K562 (cell line): ENCODE measurements around the gene ZNF324B. TPM values are rescaled to one million over a fixed set of nuclear protein-coding genes. Genes with fewer than 3 reads are reported as not detected.

Source experiments
- ATAC-seq: fragments of 200-7000 bp; cut with Tn5 transposase; 3 replicates; pipeline ENCODE4 v1.9.1; 2020; ENCODE audit warnings: moderate library complexity
- BruUV-seq: library from RNA; stranded (reverse); fragments of 400-500 nt; replicated peaks from 2 replicates; lab custom pipeline; 2021; lab: Mats Ljungman, UMichigan
- CTCF ChIA-PET: fragments of 300-600 bp; formaldehyde crosslinking; extraction: SDS; loops from one replicate; lab custom pipeline; 2021; ENCODE audit warnings: low intra/inter-chr PET ratio; lab: Yijun Ruan, JAX
- POLR2A ChIA-PET: fragments of 300-600, 350-650 bp; sonication (Branson Sonifier 250); formaldehyde crosslinking; extraction: SDS; loops from one replicate; lab custom pipeline; 2021; ENCODE audit warnings: antibody characterized with exemption, inconsistent platforms; lab: Yijun Ruan, JAX
- DNase-seq, 4 experiments: peaks; one replicate each; pipeline versions ENCODE4 v3.0.0 to v3.0.0-alpha.2; 2011 to 2018; ENCODE audit warnings: low spot score in 3 of 4, mixed read lengths in 3 of 4; ENCODE audit errors: extremely low read depth in 1 of 4
- FAIRE-seq: peaks from 2 replicates; lab custom pipeline; 2011; peaks lifted over from hg19 to GRCh38; lab: Jason Lieb, UNC
- H2AFZ ChIP-seq: 2 replicates; pipeline ENCODE4 v1.6.0; 2011; ENCODE audit warnings: low read depth, low read length, control low read depth, inconsistent platforms
- H3K27ac ChIP-seq: fragments of 200-600 bp; 3 replicates; pipeline ENCODE4 v1.8.0; 2011; ENCODE audit warnings: low read depth, mild to moderate bottlenecking, control low read depth, inconsistent platforms, low read length, moderate library complexity, mixed read lengths; ENCODE audit errors: extremely low read depth
- H3K27me3 ChIP-seq, 2 experiments: fragments of 300-600 bp in 1 of 2; 2 replicates in 1 of 2; 3 replicates in 1 of 2; pipeline versions ENCODE4 v1.6.0 to v1.8.0; 2011; ENCODE audit warnings: inconsistent platforms in 2 of 2, low read length in 2 of 2, mild to moderate bottlenecking in 1 of 2, mixed read lengths in 1 of 2, moderate library complexity in 1 of 2; ENCODE audit not compliant: control insufficient read depth in 2 of 2, insufficient read depth in 2 of 2
- H3K36me3 ChIP-seq: fragments of 300-600 bp; 3 replicates; pipeline ENCODE4 v1.8.0; 2011; ENCODE audit warnings: mild to moderate bottlenecking, low read length, inconsistent platforms; ENCODE audit not compliant: control insufficient read depth, insufficient read depth
- H3K4me1 ChIP-seq, 2 experiments: fragments of 200-600 bp in 1 of 2; replicated peaks in 1 of 2; 2 replicates in 1 of 2; 3 replicates in 1 of 2; pipeline versions ENCODE4 v1.5.1 to v1.8.0; 2011; ENCODE audit warnings: inconsistent platforms in 2 of 2, low read length in 2 of 2, mild to moderate bottlenecking in 1 of 2, mixed read lengths in 1 of 2, moderate library complexity in 1 of 2; ENCODE audit not compliant: control insufficient read depth in 2 of 2, insufficient read depth in 2 of 2
- H3K4me2 ChIP-seq: 2 replicates; pipeline ENCODE4 v1.6.1; 2011; ENCODE audit warnings: low read length, control low read depth, inconsistent platforms, mixed read lengths; ENCODE audit not compliant: insufficient read depth
- H3K4me3 ChIP-seq: fragments of 200-600 bp; sonication (generic), shearing (Covaris generic); 2 replicates; pipeline ENCODE4 v1.5.1; 2016; ENCODE audit warnings: control low read depth, inconsistent platforms
- H3K79me2 ChIP-seq: fragments of 200-600 bp; 3 replicates; pipeline ENCODE4 v1.8.0; 2011; ENCODE audit warnings: low read length, inconsistent platforms; ENCODE audit not compliant: control insufficient read depth, insufficient read depth
- H3K9ac ChIP-seq, 2 experiments: 2 replicates each; pipeline versions ENCODE4 v1.6.0 to v1.6.1; 2011; ENCODE audit warnings: low read depth in 2 of 2, low read length in 2 of 2, control low read depth in 1 of 2, inconsistent platforms in 1 of 2, mild to moderate bottlenecking in 1 of 2, mixed read lengths in 1 of 2; ENCODE audit not compliant: insufficient read depth in 1 of 2
- H3K9me1 ChIP-seq: one replicate; pipeline ENCODE4 v1.6.0; 2011; ENCODE audit warnings: inconsistent platforms, mild to moderate bottlenecking, low read length, moderate library complexity; ENCODE audit not compliant: control insufficient read depth, insufficient read depth
- H3K9me3 ChIP-seq: replicated peaks from 2 replicates; pipeline ENCODE4 v1.5.1; 2011; ENCODE audit warnings: low read depth, low read length, inconsistent platforms; ENCODE audit not compliant: control insufficient read depth, insufficient read depth
- H4K20me1 ChIP-seq: replicated peaks from 2 replicates; pipeline ENCODE4 v1.6.1; 2011; ENCODE audit warnings: low read length, inconsistent platforms, mixed read lengths; ENCODE audit not compliant: control insufficient read depth, insufficient read depth
- EZH2 ChIP-seq: IDR thresholded peaks from 2 replicates; pipeline ENCODE4 v1.6.1; 2012; ENCODE audit warnings: low read depth, mild to moderate bottlenecking, inconsistent platforms, low read length, borderline replicate concordance
- PRMT5 ChIP-seq: sonication (generic); formaldehyde crosslinking; IDR thresholded peaks from 2 replicates; pipeline ENCODE4 v1.5.0; 2020; ENCODE audit warnings: missing genetic modification reagents
- STAT5B ChIP-seq: fragments of 250-450 bp; sonication (Bioruptor Pico); IDR thresholded peaks from 2 replicates; pipeline ENCODE4 v1.8.0; 2021; ENCODE audit warnings: mild to moderate bottlenecking, inconsistent platforms
- TEAD2 ChIP-seq: fragments of 450-650 bp; IDR thresholded peaks from 2 replicates; pipeline ENCODE4 v1.6.1; 2016; ENCODE audit warnings: missing genetic modification characterization, control low read depth, missing compliant biosample characterization
- ZC3H4 ChIP-seq: sonication (generic); formaldehyde crosslinking; IDR thresholded peaks from 2 replicates; pipeline ENCODE4 v1.9.0; 2021; ENCODE audit warnings: missing genetic modification reagents, borderline replicate concordance
- WGBS: fragments of 100-300 bp; shearing (Covaris generic); methylation state at CpG from one replicate; pipeline ENCODE4 v1.1.6; 2016; ENCODE audit warnings: low coverage, mixed read lengths; ENCODE audit not compliant: insufficient coverage; ENCODE audit errors: missing lambda C conversion rate; 5-methylcytosine and 5-hydroxymethylcytosine counted together
- in situ Hi-C: fragments of 300-500 bp; cut with MboI; formaldehyde crosslinking; loops from 4 replicates; pipeline ENCODE4 v1.15.0; 2018; ENCODE audit warnings: inconsistent platforms, mixed read lengths
- intact Hi-C: fragments of 100-400 bp; cut with micrococcal nuclease; formaldehyde crosslinking; loops from 2 replicates; pipeline ENCODE4 v1.14.2; 2022
- polyA plus RNA-seq, 8 experiments: library from polyadenylated mRNA; depleted of rRNA in 4 of 8; stranded (reverse) in 5 of 8; unstranded in 3 of 8; fragments of >200 nt; fragmentation: Nextera tagmentation in 2 of 8; fragmentation: Illumina TruSeq in 1 of 8; extraction: Ambion mirVana in 2 of 8; extraction: Trizol in 1 of 8; gene quantifications; 2 replicates each; pipeline versions ENCODE4 v1.2.1 to v1.2.3, GENCODE V29; 2011 to 2014; ENCODE audit warnings: inconsistent platforms in 1 of 8, missing spikeins in 1 of 8
- total RNA-seq, 7 experiments: library from RNA; depleted of rRNA in 6 of 7; stranded (reverse); fragments of >200 nt in 6 of 7; fragmentation: Illumina TruSeq in 2 of 7; extraction: Trizol in 2 of 7; gene quantifications; 2 replicates each; pipeline versions ENCODE4 v1.2.1 to v1.2.3, GENCODE V29; 2011 to 2021; ENCODE audit warnings: low replicate concordance in 1 of 7
- TF ChIP-seq, protein P1 (sequence below): fragments of 250-450 bp; sonication (Bioruptor Pico); IDR thresholded peaks from 2 replicates; pipeline ENCODE4 v1.8.0; 2022; ENCODE audit warnings: moderate library complexity, mild to moderate bottlenecking, inconsistent platforms
- TF ChIP-seq, protein P2 (sequence below): sonication (generic); formaldehyde crosslinking; IDR thresholded peaks from 2 replicates; pipeline ENCODE4 v1.8.1; 2023; ENCODE audit warnings: mild to moderate bottlenecking, missing genetic modification reagents
- TF ChIP-seq, protein P3 (sequence below): fragments of 450-650 bp; IDR thresholded peaks from 2 replicates; pipeline ENCODE4 v1.6.1; 2016; ENCODE audit warnings: low read depth

Gene ZNF324B
- total and polyA plus RNA-seq, 9 of the 15 experiments (the other 6 are each of a cell fraction or from before 2014, with no cell fraction given): 0.20 to 13.5 (median 5.7) TPM

DNA sequence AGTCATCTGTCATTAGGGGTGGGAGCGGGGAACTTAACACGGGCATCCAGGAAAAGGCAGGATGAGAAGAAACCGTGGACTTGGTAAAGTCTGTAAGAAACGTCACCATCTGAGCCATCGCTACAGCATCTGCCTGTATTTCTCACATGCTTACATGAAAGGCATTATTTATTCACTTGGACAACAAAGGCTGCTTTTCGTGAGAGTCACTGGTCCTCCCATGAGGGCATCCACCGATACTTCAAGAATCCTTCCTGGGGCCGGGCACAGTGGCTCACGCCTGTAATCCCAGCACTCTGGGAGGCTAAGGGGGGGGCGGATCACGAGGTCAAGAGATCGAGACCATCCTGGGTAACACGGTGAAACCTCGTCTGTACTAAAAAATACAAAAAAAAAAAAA lies 40.8 kb downstream of the ZNF324B start (continued):
- no peak for TF ChIP-seq TEAD2 (tag)
- TF ChIP-seq, protein P1, sequence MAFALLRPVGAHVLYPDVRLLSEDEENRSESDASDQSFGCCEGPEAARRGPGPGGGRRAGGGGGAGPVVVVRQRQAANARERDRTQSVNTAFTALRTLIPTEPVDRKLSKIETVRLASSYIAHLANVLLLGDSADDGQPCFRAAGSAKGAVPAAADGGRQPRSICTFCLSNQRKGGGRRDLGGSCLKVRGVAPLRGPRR (CRISPR knock-in tag): no peak
- TF ChIP-seq, protein P2, sequence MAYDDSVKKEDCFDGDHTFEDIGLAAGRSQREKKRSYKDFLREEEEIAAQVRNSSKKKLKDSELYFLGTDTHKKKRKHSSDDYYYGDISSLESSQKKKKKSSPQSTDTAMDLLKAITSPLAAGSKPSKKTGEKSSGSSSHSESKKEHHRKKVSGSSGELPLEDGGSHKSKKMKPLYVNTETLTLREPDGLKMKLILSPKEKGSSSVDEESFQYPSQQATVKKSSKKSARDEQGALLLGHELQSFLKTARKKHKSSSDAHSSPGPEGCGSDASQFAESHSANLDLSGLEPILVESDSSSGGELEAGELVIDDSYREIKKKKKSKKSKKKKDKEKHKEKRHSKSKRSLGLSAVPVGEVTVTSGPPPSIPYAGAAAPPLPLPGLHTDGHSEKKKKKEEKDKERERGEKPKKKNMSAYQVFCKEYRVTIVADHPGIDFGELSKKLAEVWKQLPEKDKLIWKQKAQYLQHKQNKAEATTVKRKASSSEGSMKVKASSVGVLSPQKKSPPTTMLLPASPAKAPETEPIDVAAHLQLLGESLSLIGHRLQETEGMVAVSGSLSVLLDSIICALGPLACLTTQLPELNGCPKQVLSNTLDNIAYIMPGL (CRISPR knock-in tag): no peak

GRCh38 chr19:58497634-58498170 lies 46.3 kb downstream of the ZNF324B start:
- 25% methylated on average over 8 of the region's 8 CpGs for whole genome bisulfite sequencing
- peak in 1 of 4 experiments; percentile 37 for DNase-seq
- H3K27ac ChIP-seq: no peak overlapping the region; the same call in 1 of the 3 replicates
- TF ChIP-seq, protein P3, sequence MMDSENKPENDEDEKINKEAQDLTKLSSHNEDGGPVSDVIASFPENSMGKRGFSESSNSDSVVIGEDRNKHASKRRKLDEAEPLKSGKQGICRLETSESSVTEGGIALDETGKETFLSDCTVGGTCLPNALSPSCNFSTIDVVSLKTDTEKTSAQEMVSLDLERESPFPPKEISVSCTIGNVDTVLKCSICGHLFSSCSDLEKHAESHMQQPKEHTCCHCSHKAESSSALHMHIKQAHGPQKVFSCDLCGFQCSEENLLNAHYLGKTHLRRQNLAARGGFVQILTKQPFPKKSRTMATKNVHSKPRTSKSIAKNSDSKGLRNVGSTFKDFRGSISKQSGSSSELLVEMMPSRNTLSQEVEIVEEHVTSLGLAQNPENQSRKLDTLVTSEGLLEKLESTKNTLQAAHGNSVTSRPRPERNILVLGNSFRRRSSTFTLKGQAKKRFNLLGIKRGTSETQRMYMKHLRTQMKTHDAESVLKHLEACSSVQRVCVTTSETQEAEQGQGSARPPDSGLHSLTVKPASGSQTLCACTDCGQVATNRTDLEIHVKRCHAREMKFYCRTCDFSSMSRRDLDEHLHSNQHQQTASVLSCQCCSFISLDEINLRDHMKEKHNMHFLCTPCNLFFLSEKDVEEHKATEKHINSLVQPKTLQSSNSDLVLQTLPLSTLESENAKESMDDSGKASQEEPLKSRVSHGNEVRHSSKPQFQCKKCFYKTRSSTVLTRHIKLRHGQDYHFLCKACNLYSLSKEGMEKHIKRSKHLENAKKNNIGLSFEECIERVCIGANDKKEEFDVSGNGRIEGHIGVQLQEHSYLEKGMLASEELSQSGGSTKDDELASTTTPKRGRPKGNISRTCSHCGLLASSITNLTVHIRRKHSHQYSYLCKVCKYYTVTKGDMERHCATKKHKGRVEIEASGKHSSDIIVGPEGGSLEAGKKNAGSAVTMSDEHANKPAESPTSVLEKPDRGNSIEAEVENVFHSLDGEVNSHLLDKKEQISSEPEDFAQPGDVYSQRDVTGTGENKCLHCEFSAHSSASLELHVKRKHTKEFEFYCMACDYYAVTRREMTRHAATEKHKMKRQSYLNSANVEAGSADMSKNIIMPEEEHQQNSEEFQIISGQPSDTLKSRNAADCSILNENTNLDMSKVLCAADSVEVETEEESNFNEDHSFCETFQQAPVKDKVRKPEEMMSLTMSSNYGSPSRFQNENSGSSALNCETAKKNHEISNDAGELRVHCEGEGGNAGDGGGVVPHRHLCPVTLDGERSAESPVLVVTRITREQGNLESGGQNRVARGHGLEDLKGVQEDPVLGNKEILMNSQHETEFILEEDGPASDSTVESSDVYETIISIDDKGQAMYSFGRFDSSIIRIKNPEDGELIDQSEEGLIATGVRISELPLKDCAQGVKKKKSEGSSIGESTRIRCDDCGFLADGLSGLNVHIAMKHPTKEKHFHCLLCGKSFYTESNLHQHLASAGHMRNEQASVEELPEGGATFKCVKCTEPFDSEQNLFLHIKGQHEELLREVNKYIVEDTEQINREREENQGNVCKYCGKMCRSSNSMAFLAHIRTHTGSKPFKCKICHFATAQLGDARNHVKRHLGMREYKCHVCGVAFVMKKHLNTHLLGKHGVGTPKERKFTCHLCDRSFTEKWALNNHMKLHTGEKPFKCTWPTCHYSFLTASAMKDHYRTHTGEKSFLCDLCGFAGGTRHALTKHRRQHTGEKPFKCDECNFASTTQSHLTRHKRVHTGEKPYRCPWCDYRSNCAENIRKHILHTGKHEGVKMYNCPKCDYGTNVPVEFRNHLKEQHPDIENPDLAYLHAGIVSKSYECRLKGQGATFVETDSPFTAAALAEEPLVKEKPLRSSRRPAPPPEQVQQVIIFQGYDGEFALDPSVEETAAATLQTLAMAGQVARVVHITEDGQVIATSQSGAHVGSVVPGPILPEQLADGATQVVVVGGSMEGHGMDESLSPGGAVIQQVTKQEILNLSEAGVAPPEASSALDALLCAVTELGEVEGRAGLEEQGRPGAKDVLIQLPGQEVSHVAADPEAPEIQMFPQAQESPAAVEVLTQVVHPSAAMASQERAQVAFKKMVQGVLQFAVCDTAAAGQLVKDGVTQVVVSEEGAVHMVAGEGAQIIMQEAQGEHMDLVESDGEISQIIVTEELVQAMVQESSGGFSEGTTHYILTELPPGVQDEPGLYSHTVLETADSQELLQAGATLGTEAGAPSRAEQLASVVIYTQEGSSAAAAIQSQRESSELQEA: no peak
- TF ChIP-seq EZH2 (no peak), ZC3H4 (CRISPR knock-in tag) (0 out of 2 replicates have a peak, but pooled peaks have one; percentile 51), PRMT5 (CRISPR knock-in tag) (no peak), STAT5B (CRISPR knock-in tag) (no peak)

More at GRCh38 chr19:58497634-58498170, 46.3 kb downstream of the ZNF324B start:
- Histone ChIP-seq H2AFZ (no peak overlapping the region), H3K9me1 (no peaks in the 10 kb centered on the region), H3K9me3 (no peaks in the 10 kb centered on the region), H3K27me3 (no peaks in the 10 kb centered on the region), H4K20me1 (no peaks in the 10 kb centered on the region), H3K4me3 (peak overlapping the region; percentile 67), H3K4me2 (peak overlapping the region; percentile 97), H3K4me1 (peaks cover 22 to 32% of the 10 kb centered on the region in 2 experiments; a peak in 4 of 5 replicates), H3K9ac (peak overlapping the region; percentile 80 to 99), H3K79me2 (peaks cover 49% of the 10 kb centered on the region), H3K36me3 (peaks cover 4% of the 10 kb centered on the region; the same call in 1 of the 3 replicates)
- in situ Hi-C loops: no loop called here
- no TSS peak for BruUV-seq
- FAIRE-seq (no peak), ATAC-seq (no peak)
- CTCF ChIA-PET: no interaction called here
- POLR2A ChIA-PET: interaction anchor here (3.1 kb wide), 1 partner anchor 22 kb away, joined by 14 read pairs; the partner anchor contains the start of gene ZBTB45
- intact Hi-C loops: no loop called here
